SU-DHL-6 (cell line): Measurements from ENCODE around the gene KYAT1.

Experiments used
- EZH2phosphoT487 ChIP-seq: fragments of 200-600 bp; sonication (generic), shearing (Covaris generic); conservative IDR thresholded peaks from 2 replicates; pipeline ENCODE4 v1.6.1; 2018; ENCODE audit warnings: mild to moderate bottlenecking, antibody characterized with exemption, low read length, moderate library complexity, mixed read lengths
- TF ChIP-seq, protein P1 (sequence below): fragments of 200-600 bp; sonication (generic); IDR thresholded peaks from one replicate; pipeline ENCODE4 v1.5.1; 2017; ENCODE audit warnings: antibody characterized with exemption, mild to moderate bottlenecking, low read length, moderate library complexity; ENCODE audit not compliant: insufficient read depth, poor library complexity, severe bottlenecking

GRCh38 chr9:128819716-128820664 is 61.8 kb downstream of the KYAT1 start:
- TF ChIP-seq, protein P1, sequence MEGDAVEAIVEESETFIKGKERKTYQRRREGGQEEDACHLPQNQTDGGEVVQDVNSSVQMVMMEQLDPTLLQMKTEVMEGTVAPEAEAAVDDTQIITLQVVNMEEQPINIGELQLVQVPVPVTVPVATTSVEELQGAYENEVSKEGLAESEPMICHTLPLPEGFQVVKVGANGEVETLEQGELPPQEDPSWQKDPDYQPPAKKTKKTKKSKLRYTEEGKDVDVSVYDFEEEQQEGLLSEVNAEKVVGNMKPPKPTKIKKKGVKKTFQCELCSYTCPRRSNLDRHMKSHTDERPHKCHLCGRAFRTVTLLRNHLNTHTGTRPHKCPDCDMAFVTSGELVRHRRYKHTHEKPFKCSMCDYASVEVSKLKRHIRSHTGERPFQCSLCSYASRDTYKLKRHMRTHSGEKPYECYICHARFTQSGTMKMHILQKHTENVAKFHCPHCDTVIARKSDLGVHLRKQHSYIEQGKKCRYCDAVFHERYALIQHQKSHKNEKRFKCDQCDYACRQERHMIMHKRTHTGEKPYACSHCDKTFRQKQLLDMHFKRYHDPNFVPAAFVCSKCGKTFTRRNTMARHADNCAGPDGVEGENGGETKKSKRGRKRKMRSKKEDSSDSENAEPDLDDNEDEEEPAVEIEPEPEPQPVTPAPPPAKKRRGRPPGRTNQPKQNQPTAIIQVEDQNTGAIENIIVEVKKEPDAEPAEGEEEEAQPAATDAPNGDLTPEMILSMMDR: no peak
- TF ChIP-seq EZH2phosphoT487: no peak
